ENCODE results near the gene TCEA3.

TCEA3 gene

DNA sequence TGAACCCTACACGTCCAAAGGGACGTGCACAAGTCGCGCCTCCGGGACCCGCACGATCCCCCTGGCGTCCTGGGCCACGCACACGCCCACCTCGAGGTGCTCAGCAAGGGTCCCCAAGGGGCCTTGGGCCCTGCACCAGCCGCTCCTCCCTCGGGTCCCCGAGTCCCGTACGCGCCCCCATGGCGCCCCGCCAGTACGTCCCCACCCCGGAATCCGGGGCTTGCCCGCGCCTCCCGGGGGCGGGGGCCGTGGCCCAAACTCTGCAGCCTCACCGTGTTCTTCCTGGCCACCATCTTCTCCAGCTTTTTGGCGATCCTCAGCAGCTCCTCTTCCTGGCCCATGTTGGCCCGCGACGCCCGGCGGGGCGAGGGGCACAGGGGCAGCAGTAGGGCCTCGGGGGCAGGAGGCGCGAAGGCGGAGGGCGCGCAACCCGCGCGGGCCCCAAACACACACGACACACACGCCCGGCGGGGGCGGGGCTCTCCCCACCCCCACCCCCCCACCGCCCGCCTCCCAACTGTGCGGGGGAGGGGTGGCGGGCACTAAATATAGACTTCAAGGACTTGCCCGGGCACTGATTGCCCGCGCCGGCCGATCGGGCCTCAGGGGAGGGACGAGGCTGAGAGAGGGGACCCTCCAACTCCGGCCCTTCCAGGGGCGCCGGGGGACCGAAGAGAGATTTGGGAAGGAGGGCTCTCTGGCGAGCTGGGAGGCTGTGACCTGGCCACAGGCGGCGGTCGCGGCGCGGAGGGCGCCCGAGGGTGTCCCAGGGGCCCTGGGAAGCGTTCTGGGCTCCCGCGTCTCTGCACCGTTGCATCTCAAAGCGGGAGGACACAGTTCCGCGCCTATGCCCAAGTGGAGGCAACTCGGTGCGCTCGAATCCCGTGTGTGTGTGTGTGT, at the start of gene TCEA3:
TSS of gene TCEA3 (minus strand) at position 456 of the 900 bp plus-strand sequence. CDS start at position 341, 115 bp downstream.
- FAIRE-seq, result no peak

DNA sequence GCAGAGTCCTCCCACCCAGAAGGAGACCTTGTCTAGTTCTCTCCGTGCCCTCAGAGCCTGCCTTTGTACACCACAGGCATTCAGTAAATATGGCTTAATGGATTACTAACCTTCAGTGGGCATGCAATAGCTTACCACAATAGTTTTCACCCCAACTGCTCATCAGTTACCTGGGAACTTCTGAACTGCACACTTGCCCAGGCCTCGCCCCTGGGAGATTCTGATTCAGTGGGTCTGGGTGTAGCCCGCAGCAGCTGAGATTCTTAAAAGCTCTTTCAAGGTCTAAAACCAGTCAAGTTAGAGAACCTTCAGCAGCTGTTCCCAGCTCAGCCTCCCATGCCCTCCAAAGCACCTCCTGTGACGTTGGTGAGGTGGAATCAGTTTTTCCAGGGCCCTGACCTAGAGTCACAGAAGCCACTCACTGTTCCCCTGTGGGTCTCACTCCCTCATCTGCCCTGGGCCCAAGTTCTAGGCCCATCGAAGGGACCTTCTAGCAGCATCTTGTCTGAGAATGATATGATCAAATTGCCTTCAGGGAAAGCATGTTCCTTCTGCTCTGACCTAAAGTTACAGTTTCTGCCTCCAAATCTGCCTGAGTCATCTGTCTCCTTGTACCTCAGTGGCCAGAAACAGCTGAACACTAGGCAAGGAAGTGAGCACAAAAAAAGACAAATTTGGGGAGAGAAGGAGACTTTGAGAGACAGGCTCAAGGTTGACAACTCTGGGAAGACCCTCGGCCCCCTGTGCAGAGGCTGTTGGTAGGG, 48.7 kb upstream of the TCEA3 start:
- no peak for FAIRE-seq

GRCh38 chr1:23472351-23473036, 47.9 kb upstream of the TCEA3 start:
- FAIRE-seq, result no peak

DNA sequence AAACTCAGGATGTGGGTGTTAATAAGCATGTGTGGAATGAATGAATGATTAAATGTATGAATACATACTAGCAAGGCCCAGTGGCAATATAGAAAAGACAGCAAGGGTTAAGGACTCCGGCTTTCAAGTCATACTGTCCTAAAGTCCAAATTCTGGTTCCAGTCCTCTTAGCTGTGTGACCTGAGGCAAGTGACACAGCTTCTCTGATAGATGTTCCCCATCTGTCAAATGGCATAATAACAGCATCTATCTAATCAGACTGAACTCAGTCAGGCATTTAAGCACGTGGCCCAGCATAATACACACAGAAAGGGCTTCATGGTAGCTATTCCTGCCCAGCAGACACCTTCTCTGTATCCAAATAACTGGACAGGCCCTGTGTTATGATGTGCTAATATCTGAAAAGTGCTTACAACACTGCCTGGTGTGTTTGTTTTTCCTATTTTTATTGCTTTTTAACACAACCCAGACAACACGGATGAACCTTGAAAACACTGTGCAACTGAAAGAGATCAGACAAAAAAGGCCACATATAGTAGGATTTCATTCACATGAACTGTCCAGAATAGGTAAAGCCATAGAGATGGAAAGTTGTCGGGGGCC, 47.0 kb upstream of the TCEA3 start:
- no peak for FAIRE-seq

- no peak for FAIRE-seq
Measured at GRCh38 chr1:23470282-23471070, 45.9 kb upstream of the TCEA3 start.

DNA sequence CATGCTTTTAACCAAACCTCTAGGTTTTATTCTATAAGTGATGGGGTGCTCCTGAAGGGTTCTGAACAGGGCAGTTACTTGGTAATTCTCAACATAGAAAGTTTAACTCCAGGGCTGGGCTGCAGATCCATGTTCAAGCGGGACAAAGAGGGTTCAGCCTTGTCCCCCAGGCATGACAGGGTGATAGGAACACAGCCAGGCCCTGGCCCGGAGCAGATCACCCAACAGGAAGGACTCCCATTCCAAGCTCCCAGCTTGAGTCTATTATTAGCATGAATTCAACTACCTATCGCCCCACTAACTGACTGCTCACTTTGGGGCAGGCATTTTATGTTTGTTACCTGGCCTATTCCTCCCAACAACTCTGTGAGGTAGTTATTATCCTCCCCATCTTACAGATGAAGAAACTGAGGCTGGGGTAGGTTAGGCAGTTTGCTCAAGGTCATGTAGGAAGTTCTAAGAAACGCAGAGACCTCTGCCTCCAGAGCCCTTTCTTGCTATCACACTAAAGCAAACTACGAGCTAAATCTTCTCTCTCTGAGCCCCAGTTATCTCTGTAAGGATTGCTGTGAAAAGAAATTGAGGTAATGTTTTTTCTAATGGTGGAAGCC, 44.9 kb upstream of the TCEA3 start:
- FAIRE-seq, result no peak

- no peak for FAIRE-seq
Measured at GRCh38 chr1:23466423-23466989, 42.0 kb upstream of the TCEA3 start.

- no peak for FAIRE-seq
Measured at GRCh38 chr1:23463286-23463685, 38.7 kb upstream of the TCEA3 start.

- FAIRE-seq, result no peak
Measured at GRCh38 chr1:23462766-23463165, 38.2 kb upstream of the TCEA3 start.

- FAIRE-seq, result no peak
Measured at GRCh38 chr1:23461050-23461449, 36.5 kb upstream of the TCEA3 start.

GRCh38 chr1:23460519-23460918, 36.0 kb upstream of the TCEA3 start:
- FAIRE-seq, result no peak

GRCh38 chr1:23459338-23459757, 34.8 kb upstream of the TCEA3 start:
- no peak for FAIRE-seq

DNA sequence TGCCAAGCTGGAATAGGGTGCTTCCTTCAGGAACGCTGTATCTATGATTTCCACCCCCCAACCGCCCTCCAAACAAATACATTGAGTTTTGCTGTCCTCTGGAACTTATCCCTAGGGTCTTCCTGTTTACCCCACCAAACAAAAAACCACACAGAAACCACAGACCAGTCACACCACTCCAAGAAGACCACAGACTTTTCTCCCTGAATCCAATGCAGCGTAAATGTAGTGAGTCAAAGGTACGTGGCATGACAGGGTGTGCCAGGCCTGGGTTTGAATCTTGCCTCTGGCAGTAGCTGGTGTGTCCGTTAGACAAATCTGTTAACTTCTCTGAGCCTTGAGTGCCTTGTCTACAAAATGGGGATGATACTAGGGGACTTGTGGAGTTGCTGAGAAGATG, 31.7 kb upstream of the TCEA3 start:
- no peak for FAIRE-seq

- FAIRE-seq, result no peak
Measured at GRCh38 chr1:23453455-23454000, 29.0 kb upstream of the TCEA3 start.

- FAIRE-seq, result no peak
Measured at GRCh38 chr1:23452011-23452411, 27.5 kb upstream of the TCEA3 start.

DNA sequence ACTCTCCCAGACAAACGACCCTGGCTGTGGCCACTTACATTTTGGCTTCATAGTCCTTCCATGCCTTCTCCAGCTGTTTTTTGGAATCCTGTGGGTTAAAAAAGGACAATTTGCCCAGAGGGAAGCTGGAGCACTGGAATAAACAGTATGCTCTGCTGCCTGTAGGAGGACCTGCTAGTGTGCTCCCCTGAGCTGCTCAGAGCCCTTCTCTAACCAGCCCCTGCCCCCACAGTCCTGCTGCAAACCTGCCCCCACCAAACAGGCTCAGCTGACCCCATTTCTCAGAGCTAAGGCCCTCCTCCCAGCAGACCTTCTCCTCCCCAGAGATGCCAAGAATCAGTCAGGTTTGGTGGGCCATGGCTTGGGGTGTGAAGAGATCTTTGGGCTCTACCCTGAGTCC, 26.9 kb upstream of the TCEA3 start:
- no peak for FAIRE-seq

DNA sequence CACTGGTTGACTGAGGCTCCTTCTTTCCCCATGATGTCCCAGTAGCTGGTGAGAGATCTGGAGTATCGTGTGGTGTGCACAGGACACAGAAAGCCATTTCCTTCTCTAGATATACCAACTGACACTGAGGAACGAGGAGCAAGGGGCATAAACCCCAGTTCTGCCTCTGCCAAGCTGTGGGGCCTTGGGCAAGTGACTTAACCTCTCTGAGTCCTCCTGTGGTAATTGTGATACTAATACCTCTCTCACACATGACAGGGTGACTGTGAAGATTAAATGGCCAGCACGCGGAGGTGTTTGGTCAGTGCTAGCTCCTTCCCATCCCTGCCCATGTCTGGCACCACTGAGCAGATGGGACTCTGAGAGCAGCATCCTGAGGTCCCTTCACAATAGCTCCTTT, 26.3 kb upstream of the TCEA3 start:
- FAIRE-seq, result no peak

DNA sequence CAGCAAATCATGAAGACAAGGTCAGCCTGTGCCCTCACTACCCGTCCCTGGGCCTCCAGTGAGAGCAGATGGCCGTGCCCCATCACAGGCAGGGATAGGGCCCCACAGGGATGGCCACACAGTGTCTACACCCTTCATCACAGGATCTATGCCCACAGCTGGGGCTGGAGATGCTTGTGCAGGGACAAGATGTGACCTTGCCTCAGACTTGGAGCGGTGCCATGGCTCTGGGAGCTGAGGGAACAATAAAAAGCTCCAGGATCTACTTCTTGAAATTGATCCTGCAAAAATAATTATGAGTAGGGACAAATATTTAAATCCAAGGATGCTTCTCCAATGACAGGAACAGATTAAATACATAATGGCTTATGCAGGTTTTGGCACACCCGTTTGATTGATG, 25.4 kb upstream of the TCEA3 start:
- FAIRE-seq, result no peak

GRCh38 chr1:23449306-23449705, 24.8 kb upstream of the TCEA3 start:
- no peak for FAIRE-seq

GRCh38 chr1:23448846-23449245, 24.3 kb upstream of the TCEA3 start:
- FAIRE-seq, result no peak
